Keratinocyte (primary cell): Measurements from ENCODE around the gene EMILIN3. TPM values are rescaled to one million over a fixed set of nuclear protein-coding genes. Genes with fewer than 3 reads are reported as not detected.

Experiments used
- DNase-seq: peaks from one replicate; pipeline ENCODE4 v3.0.0-alpha.2; 2011; ENCODE audit warnings: low read depth, missing footprints, low spot score
- FAIRE-seq: peaks from 2 replicates; lab custom pipeline; 2011; peaks lifted over from hg19 to GRCh38; lab: Jason Lieb, UNC
- H2AFZ ChIP-seq: 2 replicates; pipeline ENCODE4 v1.6.0; 2012; ENCODE audit warnings: low read length, control low read depth, inconsistent platforms; ENCODE audit not compliant: control insufficient read depth
- H3K27ac ChIP-seq: 2 replicates; pipeline ENCODE4 v1.5.1; 2011; ENCODE audit warnings: low read length; ENCODE audit not compliant: control insufficient read depth, insufficient read depth
- H3K27me3 ChIP-seq: 3 replicates; pipeline ENCODE4 v1.6.0; 2011; ENCODE audit warnings: low read length; ENCODE audit not compliant: control insufficient read depth, insufficient read depth; ENCODE audit errors: extremely low read depth
- H3K36me3 ChIP-seq, 2 experiments: 2 replicates in 1 of 2; 3 replicates in 1 of 2; pipeline ENCODE4 v1.5.1; 2011; ENCODE audit warnings: low read length in 2 of 2, mild to moderate bottlenecking in 1 of 2; ENCODE audit not compliant: control insufficient read depth in 2 of 2, insufficient read depth in 2 of 2; ENCODE audit errors: extremely low read depth in 1 of 2
- H3K4me1 ChIP-seq: 3 replicates; pipeline ENCODE4 v1.5.1; 2011; ENCODE audit warnings: low read length; ENCODE audit not compliant: control insufficient read depth, insufficient read depth; ENCODE audit errors: extremely low read depth
- H3K4me2 ChIP-seq: 3 replicates; pipeline ENCODE4 v1.6.0; 2011; ENCODE audit warnings: low read depth, low read length; ENCODE audit not compliant: control insufficient read depth, insufficient read depth; ENCODE audit errors: extremely low read depth
- H3K4me3 ChIP-seq, 3 experiments: fragments of 200-600 bp in 1 of 3; sonication (generic) in 1 of 3; 2 replicates in 2 of 3; 3 replicates in 1 of 3; pipeline ENCODE4 v1.5.1; 2011 to 2016; ENCODE audit warnings: low read length in 3 of 3, mild to moderate bottlenecking in 3 of 3, control low read depth in 2 of 3, inconsistent platforms in 1 of 3, low read depth in 1 of 3, mixed read lengths in 1 of 3, mixed run types in 1 of 3, moderate library complexity in 1 of 3; ENCODE audit not compliant: control insufficient read depth in 2 of 3, insufficient read depth in 2 of 3; ENCODE audit errors: extremely low read depth in 1 of 3
- H3K79me2 ChIP-seq: 2 replicates; pipeline ENCODE4 v1.6.0; 2012; ENCODE audit warnings: low read length; ENCODE audit not compliant: control insufficient read depth, insufficient read depth
- H3K9ac ChIP-seq: 3 replicates; pipeline ENCODE4 v1.6.0; 2011; ENCODE audit warnings: low read length; ENCODE audit not compliant: control insufficient read depth, insufficient read depth; ENCODE audit errors: extremely low read depth
- H3K9me1 ChIP-seq: 3 replicates; pipeline ENCODE4 v1.6.0; 2011; ENCODE audit warnings: low read length; ENCODE audit not compliant: control insufficient read depth, insufficient read depth; ENCODE audit errors: extremely low read depth
- H3K9me3 ChIP-seq: 2 replicates; pipeline ENCODE4 v1.5.1; 2012; ENCODE audit warnings: low read depth, low read length; ENCODE audit not compliant: control insufficient read depth
- H4K20me1 ChIP-seq: 3 replicates; pipeline ENCODE4 v1.6.0; 2011; ENCODE audit warnings: low read length; ENCODE audit not compliant: control insufficient read depth, insufficient read depth; ENCODE audit errors: extremely low read depth
- EZH2 ChIP-seq: IDR thresholded peaks from one replicate; pipeline ENCODE4 v1.6.1; 2012; ENCODE audit warnings: inconsistent platforms, mild to moderate bottlenecking, low read length, moderate library complexity
- dilution Hi-C: fragments of 300-500 bp; cut with MboI; formaldehyde crosslinking; loops from one replicate; pipeline ENCODE4 v1.7.0; 2020; ENCODE audit warnings: low sequenced_read_pairs; ENCODE audit not compliant: extremely low pct_ligation_motif_present
- polyA plus RNA-seq, 5 experiments: library from polyadenylated mRNA; depleted of rRNA in 3 of 5; stranded (reverse) in 3 of 5; stranded (forward) in 1 of 5; unstranded in 1 of 5; fragments of >200 nt; gene quantifications; 1 replicate in 1 of 5; 2 replicates in 3 of 5; 3 replicates in 1 of 5; pipeline versions ENCODE4 v1.2.1 to v1.2.3, GENCODE V29; 2011 to 2012; ENCODE audit warnings: missing spikeins in 2 of 5, low read depth in 1 of 5, low replicate concordance in 1 of 5
- TF ChIP-seq, protein P1 (sequence below), 3 experiments: IDR thresholded peaks in 1 of 3; conservative IDR thresholded peaks in 1 of 3; optimal IDR thresholded peaks in 1 of 3; 2 replicates in 2 of 3; 3 replicates in 1 of 3; pipeline versions ENCODE3 to v1.5.1; 2011; ENCODE audit warnings: low read length in 3 of 3, mild to moderate bottlenecking in 3 of 3, moderate library complexity in 2 of 3, control low read depth in 1 of 3, inconsistent platforms in 1 of 3; ENCODE audit not compliant: insufficient read depth in 2 of 3; ENCODE audit errors: extremely low read depth in 1 of 3

Gene EMILIN3
- polyA plus RNA-seq, 1 donor (not counting 4 experiments of a cell fraction or from before 2014, with no cell fraction given) = not detected

- H3K79me2 ChIP-seq = peaks cover 28% of the 10 kb centered on the region
- H3K27ac ChIP-seq = no peak overlapping the region
- H3K4me3 ChIP-seq = peak overlapping the region; percentile 25 to 81 (median 53)
- no peaks in the 10 kb centered on the region for H3K27me3 ChIP-seq
- no peaks in the 10 kb centered on the region for H4K20me1 ChIP-seq
- H3K9me1 ChIP-seq = no peaks in the 10 kb centered on the region
- H3K36me3 ChIP-seq = no peaks in the 10 kb centered on the region
- no peaks in the 10 kb centered on the region for H3K9me3 ChIP-seq
- peak overlapping the region; percentile 48 for H3K9ac ChIP-seq
- peaks cover 15% of the 10 kb centered on the region for H3K4me1 ChIP-seq
- DNase-seq (no peak), FAIRE-seq (no peak)
- dilution Hi-C loops = no loop called here
- peak overlapping the region; percentile 48 for H2AFZ ChIP-seq
- TF ChIP-seq, protein P1, sequence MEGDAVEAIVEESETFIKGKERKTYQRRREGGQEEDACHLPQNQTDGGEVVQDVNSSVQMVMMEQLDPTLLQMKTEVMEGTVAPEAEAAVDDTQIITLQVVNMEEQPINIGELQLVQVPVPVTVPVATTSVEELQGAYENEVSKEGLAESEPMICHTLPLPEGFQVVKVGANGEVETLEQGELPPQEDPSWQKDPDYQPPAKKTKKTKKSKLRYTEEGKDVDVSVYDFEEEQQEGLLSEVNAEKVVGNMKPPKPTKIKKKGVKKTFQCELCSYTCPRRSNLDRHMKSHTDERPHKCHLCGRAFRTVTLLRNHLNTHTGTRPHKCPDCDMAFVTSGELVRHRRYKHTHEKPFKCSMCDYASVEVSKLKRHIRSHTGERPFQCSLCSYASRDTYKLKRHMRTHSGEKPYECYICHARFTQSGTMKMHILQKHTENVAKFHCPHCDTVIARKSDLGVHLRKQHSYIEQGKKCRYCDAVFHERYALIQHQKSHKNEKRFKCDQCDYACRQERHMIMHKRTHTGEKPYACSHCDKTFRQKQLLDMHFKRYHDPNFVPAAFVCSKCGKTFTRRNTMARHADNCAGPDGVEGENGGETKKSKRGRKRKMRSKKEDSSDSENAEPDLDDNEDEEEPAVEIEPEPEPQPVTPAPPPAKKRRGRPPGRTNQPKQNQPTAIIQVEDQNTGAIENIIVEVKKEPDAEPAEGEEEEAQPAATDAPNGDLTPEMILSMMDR (optimal IDR thresholded peaks at IDR 0.05 in 1 of 3, IDR thresholded peaks at IDR 0.05 in 1 of 3, conservative IDR thresholded peaks at IDR 0.05 in 1 of 3; ENCODE audit: extremely low read depth in 1 of 3, insufficient read depth in 2 of 3, low read length in 3 of 3) = no peak
- no peak for TF ChIP-seq EZH2
- H3K4me2 ChIP-seq = peak overlapping the region; percentile 63
Observed at GRCh38 chr20:41318271-41318649, 48.4 kb downstream of the EMILIN3 start.

DNA sequence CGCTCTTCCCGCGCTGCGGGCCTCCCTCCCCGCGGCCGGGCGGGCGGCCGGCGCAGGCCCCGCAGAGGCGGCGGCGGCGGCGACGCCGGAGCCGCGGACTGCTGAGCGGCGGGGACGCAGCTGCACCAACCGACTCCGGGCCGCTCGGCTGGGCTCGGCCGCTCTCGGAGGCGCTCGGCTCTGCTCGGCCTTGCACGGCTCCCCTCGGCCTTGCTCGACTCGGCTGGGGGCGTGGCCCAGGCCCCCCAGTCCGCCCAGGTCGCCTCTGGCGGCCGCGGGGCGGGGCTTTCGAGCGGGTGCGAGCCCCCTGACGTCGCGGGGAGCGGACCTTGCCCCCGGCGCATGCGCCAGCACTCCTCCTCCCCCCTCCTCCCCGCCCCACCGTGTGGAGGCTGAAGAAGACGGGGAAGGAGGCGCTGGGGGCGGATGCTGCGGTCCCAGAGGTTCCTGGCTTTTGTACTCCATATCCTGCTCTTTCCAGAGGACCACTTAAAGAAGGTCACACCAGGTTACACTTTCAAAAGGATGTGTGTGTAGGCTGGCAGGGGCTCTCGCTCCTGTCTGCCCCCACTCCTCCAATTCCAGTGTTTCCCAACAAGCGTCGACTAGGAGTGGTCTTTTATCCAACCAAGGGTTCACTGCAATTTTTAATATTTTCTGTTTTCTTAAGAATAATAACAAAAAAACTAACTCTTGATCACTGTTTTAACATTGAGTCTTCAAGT is 48.9 kb downstream of the EMILIN3 start, which contains the start of gene ZHX3:
ZHX3 (minus strand) TSS at position 186 of the 725 bp plus-strand sequence. CDS start 112,815 bp downstream, outside the sequence.
- peaks cover 15% of the 10 kb centered on the region for H3K4me1 ChIP-seq
- H4K20me1 ChIP-seq = no peaks in the 10 kb centered on the region
- TF ChIP-seq EZH2 = no peak
- TF ChIP-seq, protein P1 (optimal IDR thresholded peaks at IDR 0.05 in 1 of 3, IDR thresholded peaks at IDR 0.05 in 1 of 3, conservative IDR thresholded peaks at IDR 0.05 in 1 of 3; ENCODE audit: extremely low read depth in 1 of 3, insufficient read depth in 2 of 3, low read length in 3 of 3) = no peak
- no peaks in the 10 kb centered on the region for H3K36me3 ChIP-seq
- no peak for DNase-seq
- H3K9ac ChIP-seq = peak within 1 kb of the TSS; percentile 88
- peak within 1 kb of the TSS; percentile 64 to 82 (median 81) for H3K4me3 ChIP-seq
- no peak for FAIRE-seq
- H3K4me2 ChIP-seq = peak within 1 kb of the TSS; percentile 87
- dilution Hi-C loops = no loop called here
- no peaks in the 10 kb centered on the region for H3K9me3 ChIP-seq
- H3K9me1 ChIP-seq = no peaks in the 10 kb centered on the region
- H3K27me3 ChIP-seq = no peaks in the 10 kb centered on the region
- peak within 1 kb of the TSS; percentile 82 for H2AFZ ChIP-seq
- peak within 1 kb of the TSS; percentile 78 for H3K27ac ChIP-seq
- H3K79me2 ChIP-seq = peaks cover 32% of the 10 kb centered on the region
